ENCODE results near the gene SPTSSB.

DNA sequence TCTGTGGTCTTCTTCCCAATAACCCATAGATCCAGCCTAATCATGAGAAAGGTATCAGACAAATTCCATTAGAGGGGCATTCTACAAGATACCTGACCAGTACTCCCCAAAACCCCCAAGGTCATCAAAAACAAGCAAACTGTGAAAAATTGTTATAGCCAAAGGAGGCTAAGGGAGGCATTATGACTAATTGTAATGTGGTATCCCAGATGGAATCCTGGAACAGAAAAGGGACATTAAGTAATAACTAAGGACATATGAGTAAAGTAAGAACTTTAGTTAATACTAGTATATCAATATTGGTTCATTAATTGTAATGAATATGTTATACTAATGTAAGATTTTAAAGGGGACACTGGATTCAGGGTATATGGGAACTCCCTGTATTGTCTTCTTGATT is 20.4 kb downstream of the SPTSSB start:
- no peak for TF ChIP-seq CTCF (IDR thresholded peaks at IDR 0.05)
- TF ChIP-seq POLR2A (IDR thresholded peaks at IDR 0.05): no peak
